ENCODE data around the gene ATF6.

The ATF6 gene

GRCh38 chr1:161887730-161888287, 121.7 kb downstream of the ATF6 start:
- no peak for DNase-seq (ENCODE audit: low read depth, low spot score)

GRCh38 chr1:161890574-161890973, 124.5 kb downstream of the ATF6 start:
- no peak for DNase-seq (ENCODE audit: low read depth, low spot score)

GRCh38 chr1:161899091-161899490, 133.0 kb downstream of the ATF6 start:
- DNase-seq (ENCODE audit: low read depth, low spot score), result no peak

- no peak for DNase-seq (ENCODE audit: low read depth, low spot score)
Measured at GRCh38 chr1:161900160-161900559, 134.0 kb downstream of the ATF6 start.

GRCh38 chr1:161902182-161902581, 136.1 kb downstream of the ATF6 start:
- no peak for DNase-seq (ENCODE audit: low read depth, low spot score)

GRCh38 chr1:161905269-161905884, 139.3 kb downstream of the ATF6 start:
- DNase-seq (ENCODE audit: low read depth, low spot score), result no peak

GRCh38 chr1:161907265-161907664, 141.1 kb downstream of the ATF6 start:
- no peak for DNase-seq (ENCODE audit: low read depth, low spot score)

GRCh38 chr1:161908264-161908663, 142.1 kb downstream of the ATF6 start:
- no peak for DNase-seq (ENCODE audit: low read depth, low spot score)

- no peak for DNase-seq (ENCODE audit: low read depth, low spot score)
Measured at GRCh38 chr1:161910604-161911003, 144.5 kb downstream of the ATF6 start.

GRCh38 chr1:161913482-161914140, 147.5 kb downstream of the ATF6 start:
- no peak for DNase-seq (ENCODE audit: low read depth, low spot score)

GRCh38 chr1:161914595-161914994, 148.5 kb downstream of the ATF6 start:
- DNase-seq (ENCODE audit: low read depth, low spot score), result no peak

- DNase-seq (ENCODE audit: low read depth, low spot score), result no peak
Measured at GRCh38 chr1:161915051-161915503, 149.0 kb downstream of the ATF6 start.

- no peak for DNase-seq (ENCODE audit: low read depth, low spot score)
Measured at GRCh38 chr1:161915978-161916377, 149.9 kb downstream of the ATF6 start.

- DNase-seq (ENCODE audit: low read depth, low spot score), result no peak
Measured at GRCh38 chr1:161919229-161919628, 153.1 kb downstream of the ATF6 start.

GRCh38 chr1:161921491-161921890, 155.4 kb downstream of the ATF6 start:
- no peak for DNase-seq (ENCODE audit: low read depth, low spot score)

GRCh38 chr1:161921990-161922389, 155.9 kb downstream of the ATF6 start:
- no peak for DNase-seq (ENCODE audit: low read depth, low spot score)

GRCh38 chr1:161928056-161928455, 161.9 kb downstream of the ATF6 start:
- DNase-seq (ENCODE audit: low read depth, low spot score), result no peak

- no peak for DNase-seq (ENCODE audit: low read depth, low spot score)
Measured at GRCh38 chr1:161929137-161929536, 163.0 kb downstream of the ATF6 start.

GRCh38 chr1:161930064-161930463, 163.9 kb downstream of the ATF6 start:
- DNase-seq (ENCODE audit: low read depth, low spot score), result no peak

GRCh38 chr1:161932668-161933067, 166.5 kb downstream of the ATF6 start:
- no peak for DNase-seq (ENCODE audit: low read depth, low spot score)

GRCh38 chr1:161933592-161934588, 167.8 kb downstream of the ATF6 start:
- no peak for DNase-seq (ENCODE audit: low read depth, low spot score)

- DNase-seq (ENCODE audit: low read depth, low spot score), result no peak
Measured at GRCh38 chr1:161935264-161935663, 169.1 kb downstream of the ATF6 start.
